ENCODE results near the gene ELOF1.

DNA sequence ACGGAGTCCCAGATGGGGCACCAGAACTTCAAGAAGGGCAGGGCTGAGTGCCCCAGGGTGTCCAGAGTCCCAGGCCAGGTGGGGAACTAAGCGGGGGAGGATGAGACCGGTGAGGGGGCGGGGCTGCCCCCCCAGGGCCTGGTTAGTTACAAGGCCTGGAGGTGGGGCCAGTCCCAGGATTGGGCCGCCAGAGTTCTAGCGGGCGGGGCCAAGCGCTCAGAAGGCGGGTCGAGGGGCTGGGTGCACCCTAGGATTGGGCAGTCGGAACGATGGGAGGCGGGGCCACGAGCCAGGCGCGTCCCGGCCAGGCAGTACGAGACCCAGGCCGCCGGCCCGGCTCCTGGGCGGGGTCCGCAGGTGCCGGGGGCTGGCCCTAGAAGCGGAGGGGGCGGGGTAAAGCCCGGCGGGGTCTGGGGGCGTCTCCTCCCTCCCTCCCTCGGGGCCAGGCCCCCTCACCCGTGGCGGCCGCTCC is 54.0 kb downstream of the ELOF1 start:
- TF ChIP-seq CTCF (IDR thresholded peaks at IDR 0.05; ENCODE audit: poor library complexity, severe bottlenecking) (no peak), EZH2 (IDR thresholded peaks at IDR 0.05; ENCODE audit: borderline replicate concordance, insufficient read depth, low read length, poor library complexity, severe bottlenecking) (no peak)

Data from neural cell (in vitro differentiated cells).